HepG2 (cell line): ENCODE data around the gene PROC. TPM values are rescaled to one million over a fixed set of nuclear protein-coding genes. Genes with fewer than 3 reads are reported as not detected.

Experiments used
- BCLAF1 ChIP-seq: fragments of 450-650 bp; IDR thresholded peaks from 2 replicates; pipeline ENCODE4 v1.6.1; 2017; ENCODE audit warnings: mild to moderate bottlenecking
- FOSL2 ChIP-seq: sonication (generic); formaldehyde crosslinking; IDR thresholded peaks from 2 replicates; pipeline ENCODE4 v1.4.0; 2020; ENCODE audit warnings: missing genetic modification reagents
- FOXO1 ChIP-seq: sonication (generic); formaldehyde crosslinking; IDR thresholded peaks from 2 replicates; pipeline ENCODE4 v1.4.0; 2020; ENCODE audit warnings: missing genetic modification reagents
- MED13 ChIP-seq: sonication (generic); formaldehyde crosslinking; IDR thresholded peaks from 2 replicates; pipeline ENCODE4 v1.5.0; 2020; ENCODE audit warnings: missing genetic modification reagents
- MNT ChIP-seq: fragments of 450-650 bp; IDR thresholded peaks from 2 replicates; pipeline ENCODE4 v1.6.1; 2016
- PCBP2 ChIP-seq: fragments of 200-400 bp; formaldehyde crosslinking; optimal IDR thresholded peaks from 2 replicates; pipeline ENCODE3; 2018; ENCODE audit warnings: low read length, low read depth; ENCODE audit not compliant: poor library complexity, severe bottlenecking
- SKI ChIP-seq: fragments of 450-650 bp; IDR thresholded peaks from one replicate; pipeline ENCODE4 v1.6.1; 2018; ENCODE audit warnings: mild to moderate bottlenecking; ENCODE audit not compliant: partially characterized antibody
- SMAD1 ChIP-seq: sonication (generic); formaldehyde crosslinking; IDR thresholded peaks from 2 replicates; pipeline ENCODE4 v1.4.0; 2020; ENCODE audit warnings: missing genetic modification reagents, low read depth, mild to moderate bottlenecking, borderline replicate concordance
- SP1 ChIP-seq, 2 experiments: fragments of 450-650 bp in 1 of 2; sonication (generic) in 1 of 2; formaldehyde crosslinking in 1 of 2; IDR thresholded peaks; 2 replicates each; pipeline versions ENCODE4 v1.4.0 to v1.6.1; 2016 to 2020; ENCODE audit warnings: missing genetic modification reagents in 1 of 2
- SPEN ChIP-seq: sonication (generic); formaldehyde crosslinking; IDR thresholded peaks from 2 replicates; pipeline ENCODE4 v1.5.1; 2020; ENCODE audit warnings: low read depth, mild to moderate bottlenecking, missing genetic modification reagents
- ZHX1 ChIP-seq: sonication (generic); formaldehyde crosslinking; IDR thresholded peaks from 2 replicates; pipeline ENCODE4 v1.8.1; 2022; ENCODE audit warnings: low read depth, mild to moderate bottlenecking, missing genetic modification reagents
- ZNF235 ChIP-seq: sonication (generic); formaldehyde crosslinking; IDR thresholded peaks from 2 replicates; pipeline ENCODE4 v1.8.1; 2023; ENCODE audit warnings: mild to moderate bottlenecking, missing genetic modification reagents, borderline replicate concordance
- ZNF547 ChIP-seq: sonication (generic); formaldehyde crosslinking; IDR thresholded peaks from 2 replicates; pipeline ENCODE4 v1.5.1; 2020; ENCODE audit warnings: mild to moderate bottlenecking, missing genetic modification reagents
- ZNF687 ChIP-seq: sonication (generic); formaldehyde crosslinking; IDR thresholded peaks from 2 replicates; pipeline ENCODE4 v1.5.1; 2020; ENCODE audit warnings: mild to moderate bottlenecking, missing genetic modification reagents, moderate library complexity
- ZNF737 ChIP-seq: sonication (generic); formaldehyde crosslinking; IDR thresholded peaks from 2 replicates; pipeline ENCODE4 v1.5.0; 2020; ENCODE audit warnings: missing genetic modification reagents, mild to moderate bottlenecking, borderline replicate concordance
- polyA plus RNA-seq, 8 experiments: library from polyadenylated mRNA; depleted of rRNA in 3 of 8; stranded (reverse) in 7 of 8; unstranded in 1 of 8; fragments of >200 nt; fragmentation: Illumina TruSeq in 4 of 8; extraction: Trizol in 4 of 8; gene quantifications; 2 replicates each; pipeline versions ENCODE4 v1.2.1 to v1.2.3, GENCODE V29; 2011 to 2016; ENCODE audit warnings: low read depth in 4 of 8, missing spikeins in 1 of 8, mixed read lengths in 1 of 8; ENCODE audit not compliant: insufficient read depth in 1 of 8
- total RNA-seq, 5 experiments: library from RNA; depleted of rRNA; stranded (reverse); fragments of >200 nt; fragmentation: Illumina TruSeq; extraction: Trizol; gene quantifications; 2 replicates each; pipeline ENCODE4 v1.2.3, GENCODE V29; 2016; ENCODE audit warnings: low read depth in 1 of 5

The PROC gene
- total and polyA plus RNA-seq, 2 of the 13 experiments (the other 11 are each of a cell fraction or from before 2014, with no cell fraction given) = 134 to 185 TPM

- peak; percentile 71 for TF ChIP-seq ZNF687 (CRISPR knock-in tag)
- no peak for TF ChIP-seq PCBP2
- TF ChIP-seq SKI = peak; percentile 45
- no peak; the same call in 1 of the 2 replicates for TF ChIP-seq MED13 (CRISPR knock-in tag)
- no peak for TF ChIP-seq BCLAF1
- TF ChIP-seq SPEN (CRISPR knock-in tag) = peak; percentile 60
- TF ChIP-seq SP1 (IDR thresholded peaks at IDR 0.05) = no peak
- TF ChIP-seq SP1 (CRISPR knock-in tag; IDR thresholded peaks at IDR 0.05) = peak; percentile 39; the same call in 1 of the 2 replicates
- peak; percentile 70 for TF ChIP-seq FOSL2 (CRISPR knock-in tag)
- TF ChIP-seq FOXO1 = peak; percentile 37; the same call in 1 of the 2 replicates
- no peak for TF ChIP-seq ZNF235
- no peak; the same call in 1 of the 2 replicates for TF ChIP-seq SMAD1 (CRISPR knock-in tag)
- TF ChIP-seq ZNF737 = no peak
- no peak for TF ChIP-seq ZNF547
- peak; percentile 51; the same call in 1 of the 2 replicates for TF ChIP-seq ZHX1 (CRISPR knock-in tag)
- no peak for TF ChIP-seq MNT
Measured at GRCh38 chr2:127414638-127415592, 3.3 kb upstream of the PROC start (continued).
